GM18526 (cell line): ENCODE data around the gene SFSWAP.

Source experiments
- POLR2A ChIP-seq: IDR thresholded peaks from 3 replicates; pipeline ENCODE4 v1.6.1; 2011; ENCODE audit not compliant: insufficient read length; ENCODE audit errors: extremely low read depth

The SFSWAP gene

GRCh38 chr12:131710464-131711457, at the start of gene SFSWAP:
TSS of gene SFSWAP (plus strand) at chr12:131711090. CDS start at chr12:131711230, 140 bp downstream.
- TF ChIP-seq POLR2A, result peak; percentile 77

GRCh38 chr12:131671276-131671675, 39.6 kb upstream of the SFSWAP start:
- no peak for TF ChIP-seq POLR2A

GRCh38 chr12:131671871-131672270, 39.0 kb upstream of the SFSWAP start:
- TF ChIP-seq POLR2A, result no peak

GRCh38 chr12:131672311-131672940, 38.5 kb upstream of the SFSWAP start:
- TF ChIP-seq POLR2A, result no peak

- TF ChIP-seq POLR2A, result no peak
These were observed 37.7 kb upstream of the SFSWAP start for GRCh38 chr12:131672941-131673887.

GRCh38 chr12:131673888-131674257, 37.0 kb upstream of the SFSWAP start:
- TF ChIP-seq POLR2A, result no peak

- no peak for TF ChIP-seq POLR2A
These were observed 36.5 kb upstream of the SFSWAP start for GRCh38 chr12:131674373-131674772.

GRCh38 chr12:131675126-131676080, 35.5 kb upstream of the SFSWAP start:
- no peak for TF ChIP-seq POLR2A

- no peak for TF ChIP-seq POLR2A
These were observed 34.3 kb upstream of the SFSWAP start for GRCh38 chr12:131676544-131676943.

- TF ChIP-seq POLR2A, result no peak
These were observed 33.2 kb upstream of the SFSWAP start for GRCh38 chr12:131677699-131678098.

GRCh38 chr12:131681257-131681620, 29.7 kb upstream of the SFSWAP start:
- no peak for TF ChIP-seq POLR2A

GRCh38 chr12:131682510-131682895, 28.4 kb upstream of the SFSWAP start:
- no peak for TF ChIP-seq POLR2A

GRCh38 chr12:131683266-131684014, 27.4 kb upstream of the SFSWAP start:
- TF ChIP-seq POLR2A, result no peak

GRCh38 chr12:131684015-131684725, 26.7 kb upstream of the SFSWAP start:
- TF ChIP-seq POLR2A, result no peak
